IPS-20b (cell line): ENCODE data around the gene IRAK3.
"Not testable (repeated sequence)": the region's sequence is repeated elsewhere in the genome, so short reads cannot be mapped to it uniquely, and the experiment has no call there.

Source experiments
- H3K27ac ChIP-seq: one replicate; pipeline ENCODE4 v1.5.1; 2013; ENCODE audit warnings: low read length
- H3K27me3 ChIP-seq: 2 replicates; pipeline ENCODE4 v1.6.1; 2013; ENCODE audit warnings: mild to moderate bottlenecking, low read length, inconsistent platforms; ENCODE audit not compliant: insufficient read depth
- H3K36me3 ChIP-seq: 2 replicates; pipeline ENCODE4 v1.6.1; 2013; ENCODE audit warnings: low read depth, mild to moderate bottlenecking, inconsistent platforms, low read length, moderate library complexity; ENCODE audit not compliant: insufficient read depth
- H3K4me1 ChIP-seq: 2 replicates; pipeline ENCODE4 v1.6.1; 2013; ENCODE audit warnings: mild to moderate bottlenecking, control low read depth, inconsistent platforms, low read length, moderate library complexity; ENCODE audit not compliant: insufficient read depth
- H3K4me3 ChIP-seq: 2 replicates; pipeline ENCODE4 v1.5.1; 2013; ENCODE audit warnings: mild to moderate bottlenecking, low read length, inconsistent platforms
- H3K9ac ChIP-seq: 2 replicates; pipeline ENCODE4 v1.6.1; 2013; ENCODE audit warnings: low read depth, mild to moderate bottlenecking, inconsistent platforms, low read length, moderate library complexity
- H3K9me3 ChIP-seq: 2 replicates; pipeline ENCODE4 v1.6.1; 2013; ENCODE audit warnings: mild to moderate bottlenecking, low read depth, low read length, inconsistent platforms; ENCODE audit not compliant: insufficient read depth

Gene IRAK3

GRCh38 chr12:66196806-66197205 lies 7.8 kb downstream of the IRAK3 start:
- Histone ChIP-seq H3K9ac (no peak overlapping the region), H3K9me3 (no peaks in the 10 kb centered on the region), H3K27ac (no peak overlapping the region), H3K4me3 (no peak overlapping the region; the same call in 1 of the 2 replicates), H3K4me1 (peaks cover 16% of the 10 kb centered on the region), H3K27me3 (peaks cover 2% of the 10 kb centered on the region), H3K36me3 (no peaks in the 10 kb centered on the region)

- Histone ChIP-seq H3K4me3 (no peak overlapping the region), H3K9ac (no peak overlapping the region), H3K36me3 (no peaks in the 10 kb centered on the region), H3K27ac (no peak overlapping the region), H3K9me3 (no peaks in the 10 kb centered on the region), H3K27me3 (no peaks in the 10 kb centered on the region), H3K4me1 (peaks cover 16% of the 10 kb centered on the region)
These were observed 8.5 kb downstream of the IRAK3 start for GRCh38 chr12:66197495-66197921.

- H3K9me3 ChIP-seq = no peaks in the 10 kb centered on the region
- H3K9ac ChIP-seq = no peak overlapping the region
- no peak overlapping the region for H3K4me3 ChIP-seq
- no peaks in the 10 kb centered on the region for H3K27me3 ChIP-seq
- H3K27ac ChIP-seq = no peak overlapping the region
- H3K36me3 ChIP-seq = no peaks in the 10 kb centered on the region
- H3K4me1 ChIP-seq = peaks cover 16% of the 10 kb centered on the region
These were observed 10.1 kb downstream of the IRAK3 start for GRCh38 chr12:66199141-66199540.

- no peak overlapping the region for H3K9ac ChIP-seq
These were observed 11.0 kb downstream of the IRAK3 start for GRCh38 chr12:66199831-66200509.

GRCh38 chr12:66203820-66204219 lies 14.8 kb downstream of the IRAK3 start:
- Histone ChIP-seq H3K9ac (no peak overlapping the region), H3K27ac (no peak overlapping the region), H3K4me3 (no peak overlapping the region), H3K36me3 (no peaks in the 10 kb centered on the region), H3K27me3 (no peaks in the 10 kb centered on the region), H3K4me1 (no peaks in the 10 kb centered on the region), H3K9me3 (no peaks in the 10 kb centered on the region)

More at GRCh38 chr12:66199831-66200509, 11.0 kb downstream of the IRAK3 start:
- H3K9me3 ChIP-seq = no peaks in the 10 kb centered on the region
- H3K4me3 ChIP-seq = no peak overlapping the region
- no peaks in the 10 kb centered on the region for H3K36me3 ChIP-seq
- no peak overlapping the region for H3K27ac ChIP-seq
- no peaks in the 10 kb centered on the region for H3K27me3 ChIP-seq
- peaks cover 16% of the 10 kb centered on the region for H3K4me1 ChIP-seq

- H3K27me3 ChIP-seq = no peaks in the 10 kb centered on the region
- H3K36me3 ChIP-seq = no peaks in the 10 kb centered on the region
- H3K27ac ChIP-seq = no peak overlapping the region
- no peak overlapping the region for H3K9ac ChIP-seq
- no peak overlapping the region for H3K4me3 ChIP-seq
- H3K4me1 ChIP-seq = no peaks in the 10 kb centered on the region
- no peaks in the 10 kb centered on the region for H3K9me3 ChIP-seq
These were observed 17.1 kb downstream of the IRAK3 start for GRCh38 chr12:66206141-66206540.

- no peak overlapping the region for H3K9ac ChIP-seq
- H3K9me3 ChIP-seq = no peaks in the 10 kb centered on the region
- H3K4me3 ChIP-seq = no peak overlapping the region
- H3K36me3 ChIP-seq = no peaks in the 10 kb centered on the region
- no peak overlapping the region for H3K27ac ChIP-seq
- H3K4me1 ChIP-seq = no peaks in the 10 kb centered on the region
- H3K27me3 ChIP-seq = no peaks in the 10 kb centered on the region
These were observed 21.8 kb downstream of the IRAK3 start for GRCh38 chr12:66210840-66211239.

- H3K4me3 ChIP-seq, H3K9ac ChIP-seq, H3K36me3 ChIP-seq, H3K4me1 ChIP-seq, H3K9me3 ChIP-seq, H3K27ac ChIP-seq, H3K27me3 ChIP-seq: not testable (repeated sequence)
These were observed 22.6 kb downstream of the IRAK3 start for GRCh38 chr12:66211573-66211972.

GRCh38 chr12:66213011-66213410 lies 24.0 kb downstream of the IRAK3 start:
- H3K4me3 ChIP-seq, H3K9me3 ChIP-seq, H3K9ac ChIP-seq, H3K27me3 ChIP-seq, H3K4me1 ChIP-seq, H3K27ac ChIP-seq, H3K36me3 ChIP-seq: not testable (repeated sequence)

GRCh38 chr12:66217342-66217917 lies 28.4 kb downstream of the IRAK3 start:
- Histone ChIP-seq H3K4me1 (no peaks in the 10 kb centered on the region), H3K27ac (no peak overlapping the region), H3K36me3 (no peaks in the 10 kb centered on the region), H3K27me3 (no peaks in the 10 kb centered on the region), H3K9ac (no peak overlapping the region), H3K9me3 (no peaks in the 10 kb centered on the region), H3K4me3 (no peak overlapping the region)

- H3K27me3 ChIP-seq = no peaks in the 10 kb centered on the region
- H3K36me3 ChIP-seq = no peaks in the 10 kb centered on the region
- no peak overlapping the region for H3K27ac ChIP-seq
- no peaks in the 10 kb centered on the region for H3K9me3 ChIP-seq
- H3K4me3 ChIP-seq = no peak overlapping the region
- no peak overlapping the region for H3K9ac ChIP-seq
- H3K4me1 ChIP-seq = no peaks in the 10 kb centered on the region
These were observed 39.4 kb downstream of the IRAK3 start for GRCh38 chr12:66228462-66228861.

- 0 out of 2 replicates have a peak, but pooled peaks cover 3% of the 10 kb centered on the region for H3K4me1 ChIP-seq
- no peak overlapping the region for H3K27ac ChIP-seq
- H3K9me3 ChIP-seq = no peaks in the 10 kb centered on the region
- no peak overlapping the region for H3K9ac ChIP-seq
- H3K36me3 ChIP-seq = no peaks in the 10 kb centered on the region
- no peak overlapping the region for H3K4me3 ChIP-seq
- H3K27me3 ChIP-seq = peaks cover 13% of the 10 kb centered on the region; the same call in 1 of the 2 replicates
These were observed 43.2 kb downstream of the IRAK3 start for GRCh38 chr12:66232263-66232662.
